CD4-positive, alpha-beta T cell treated with Interleukin-21 for 1 hour (primary cell): Measurements from ENCODE around the gene LRRC41.
"Not testable (repeated sequence)": the region's sequence is repeated elsewhere in the genome, so short reads cannot be mapped to it uniquely, and the experiment has no call there.

ENCODE experiments used
- DNase-seq: peaks from one replicate; pipeline ENCODE4 v3.0.0-alpha.2; 2020

LRRC41 gene

DNA sequence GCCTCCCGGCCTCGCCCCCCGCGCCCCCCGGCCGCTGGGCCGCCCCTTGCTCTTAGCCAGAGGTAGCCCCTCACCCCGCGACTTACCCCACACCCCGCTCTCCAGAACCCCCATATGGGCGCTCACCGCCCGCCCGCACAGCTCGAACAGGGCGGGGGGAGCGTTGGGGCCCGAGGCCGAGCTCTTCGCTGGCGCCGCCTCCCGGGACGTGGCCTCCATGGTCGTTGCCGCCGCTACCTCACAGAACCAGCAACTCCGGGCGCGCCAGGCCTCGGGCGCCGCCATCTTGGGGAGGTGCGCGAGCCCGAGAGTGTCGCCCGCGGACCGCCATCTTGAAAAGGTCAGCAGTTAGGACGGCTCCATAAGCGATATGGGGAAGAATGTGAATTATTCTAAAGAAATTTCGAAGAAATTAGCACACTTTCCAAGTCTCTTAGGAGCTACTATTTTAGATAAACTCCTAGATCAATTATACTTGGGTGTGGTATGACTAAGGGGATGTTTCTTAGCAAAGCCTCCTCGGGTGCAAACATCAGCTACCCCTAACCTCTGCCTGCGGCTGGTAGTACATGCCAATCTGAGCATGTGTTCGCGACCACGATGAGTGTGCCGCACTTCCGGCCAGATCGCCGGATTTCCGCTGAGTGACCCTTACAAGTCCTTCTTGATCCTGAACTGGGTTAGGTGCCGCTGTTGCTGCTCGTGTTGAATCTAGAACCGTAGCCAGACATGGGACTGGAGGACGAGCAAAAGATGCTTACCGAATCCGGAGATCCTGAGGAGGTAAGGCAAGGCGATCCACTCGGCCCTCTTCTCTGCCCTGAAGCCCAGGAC lies at the start of gene LRRC41, which contains the start of gene UQCRH:
TSS of gene LRRC41 (minus strand) at position 579 of the 834 bp plus-strand sequence. CDS start at position 285, 294 bp downstream.
TSS of gene UQCRH (plus strand) at position 661 of the 834 bp plus-strand sequence. CDS start at position 730, 69 bp downstream.
- DNase-seq: peak; percentile 96

DNA sequence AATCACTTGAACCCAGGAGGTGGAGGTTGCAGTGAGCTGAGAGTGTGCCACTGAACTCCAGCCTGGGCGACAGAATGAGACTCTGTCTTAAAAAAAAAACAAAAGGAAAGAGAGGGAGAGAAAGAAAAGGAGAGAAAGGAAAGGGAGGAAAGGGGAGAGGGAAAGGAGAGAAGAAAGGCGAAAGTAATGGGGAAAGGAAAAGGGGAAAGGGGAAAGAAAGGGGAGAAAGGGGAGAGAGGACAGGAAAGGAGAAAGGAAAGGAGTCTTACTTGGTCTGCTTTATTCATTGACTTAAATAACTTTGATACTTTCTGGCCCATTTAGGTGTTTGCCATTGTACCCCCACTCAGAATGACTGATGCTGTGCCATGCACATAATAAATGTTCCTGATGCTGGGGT lies 48.9 kb upstream of the LRRC41 start:
- no peak for DNase-seq

DNA sequence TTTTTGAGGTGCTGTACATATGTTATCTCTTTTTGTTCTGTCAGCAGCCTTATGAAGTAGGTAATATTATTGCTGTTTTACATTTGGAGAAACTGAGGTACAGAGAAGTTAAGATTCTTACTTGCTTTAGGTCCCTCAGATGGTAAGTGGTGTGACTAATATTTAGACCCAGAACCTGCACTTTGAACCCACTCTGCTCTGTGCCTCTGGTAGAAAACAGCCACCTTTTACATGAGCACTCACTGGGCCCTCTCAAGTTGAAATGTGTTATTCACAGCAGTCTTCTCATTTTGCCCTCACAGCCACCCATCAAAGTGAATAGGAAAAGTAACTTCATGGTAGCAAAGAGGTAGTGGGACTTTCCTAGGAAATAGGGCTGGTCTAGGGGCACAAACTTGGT lies 41.9 kb upstream of the LRRC41 start:
- no peak for DNase-seq

DNA sequence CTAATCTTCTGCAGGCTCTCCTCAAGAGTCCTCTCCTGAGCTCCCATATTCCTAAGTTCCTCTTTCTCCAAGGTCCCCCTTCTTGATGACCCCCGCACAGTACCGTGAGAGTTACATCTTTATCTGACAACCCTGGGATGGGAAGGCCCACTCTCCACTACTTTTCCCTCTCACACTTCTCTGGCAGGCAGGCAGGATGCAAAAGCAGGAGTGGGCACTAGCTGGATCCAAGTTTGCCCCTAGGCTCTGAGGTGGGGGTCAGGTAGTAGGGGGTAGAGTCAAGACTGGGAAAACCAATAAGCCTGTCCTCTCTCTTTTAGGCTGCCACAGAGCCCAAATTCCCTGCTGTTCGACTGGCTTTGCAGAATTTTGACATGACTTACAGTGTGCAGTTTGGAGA lies 41.1 kb upstream of the LRRC41 start:
- no peak for DNase-seq

- DNase-seq: no peak
These were observed 40.3 kb upstream of the LRRC41 start for GRCh38 chr1:46343705-46344104.

DNA sequence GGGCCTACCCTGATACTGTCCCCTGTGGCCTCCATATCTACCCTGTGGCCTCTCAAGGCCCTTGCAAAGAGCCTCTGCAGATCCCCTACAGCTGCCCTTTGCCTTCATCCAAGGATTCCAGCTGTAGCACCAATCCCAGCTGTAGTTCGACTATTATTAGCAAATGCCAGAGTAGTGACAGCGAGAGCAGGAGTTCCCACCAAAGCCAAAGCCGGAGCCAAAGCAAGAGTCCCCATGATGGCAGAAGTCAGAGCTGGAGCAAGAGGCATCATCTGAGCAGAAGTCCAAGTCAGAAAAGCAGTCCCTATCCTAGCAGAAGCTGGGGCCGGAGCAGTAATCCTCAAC lies 39.9 kb upstream of the LRRC41 start:
- DNase-seq: no peak

DNA sequence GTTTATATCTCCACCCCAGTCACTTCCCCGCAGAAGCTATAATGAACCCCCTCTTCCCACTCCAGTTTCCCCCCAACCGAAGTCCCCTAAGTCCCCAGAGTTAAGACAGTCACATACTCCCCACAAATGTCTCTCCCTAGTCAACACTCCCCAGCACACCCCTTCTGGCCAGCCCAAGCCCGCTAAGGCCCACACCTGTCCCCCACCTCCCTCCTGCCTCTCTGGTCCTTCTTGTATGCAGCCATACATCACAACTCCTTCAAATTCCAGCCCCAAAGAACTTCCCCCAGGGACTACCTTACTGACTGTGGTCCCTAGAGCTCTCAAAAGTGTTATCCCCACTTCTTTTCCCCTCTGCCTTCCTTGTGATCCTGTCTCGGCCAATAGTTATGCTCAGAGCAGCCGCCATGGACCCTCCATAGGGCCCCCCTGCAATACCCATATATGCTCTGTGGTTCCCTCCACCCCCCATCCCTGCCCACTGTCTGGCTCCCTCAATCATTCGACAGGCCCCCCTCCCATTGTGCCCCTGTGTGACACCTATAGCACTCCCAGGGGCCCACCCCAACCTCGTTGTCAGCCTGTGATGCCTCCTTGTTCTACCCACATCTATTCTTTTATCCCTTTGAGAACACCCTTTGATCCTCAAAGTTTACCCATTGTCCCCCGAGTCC lies 39.4 kb upstream of the LRRC41 start:
- no peak for DNase-seq

DNA sequence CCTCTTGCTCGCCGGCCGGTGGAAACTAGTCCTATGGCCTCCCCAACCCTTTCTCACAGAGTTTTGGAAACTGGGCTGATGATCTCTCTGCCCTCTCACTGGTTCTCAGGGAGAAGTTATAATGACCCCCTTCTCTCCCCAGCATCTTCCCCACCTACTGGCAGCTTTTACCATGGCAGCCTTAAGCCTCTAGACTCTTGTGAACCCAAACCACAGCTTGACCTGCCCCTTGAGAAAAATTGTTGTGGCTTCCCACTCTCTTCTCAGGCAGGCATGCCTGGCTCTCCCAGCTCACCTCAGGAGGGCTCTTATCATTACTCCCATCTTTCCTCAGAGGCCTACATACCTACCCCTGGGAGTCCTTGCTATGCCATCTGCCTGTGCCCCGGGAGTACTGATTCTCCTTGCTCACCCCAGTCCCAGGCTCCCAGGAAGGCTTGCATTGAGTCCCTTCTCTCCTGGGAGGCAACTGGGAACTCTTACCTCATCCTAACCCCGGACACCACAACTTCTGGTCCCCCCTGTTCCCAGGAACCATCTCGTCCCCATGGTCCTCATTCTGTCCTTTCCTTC lies 38.8 kb upstream of the LRRC41 start:
- peak; percentile 37 for DNase-seq

GRCh38 chr1:46341222-46342083 lies 38.0 kb upstream of the LRRC41 start:
- no peak for DNase-seq

GRCh38 chr1:46340404-46341221 lies 37.2 kb upstream of the LRRC41 start, which contains the start of gene NSUN4:
Gene NSUN4, plus strand, starts transcription at chr1:46340807. Its CDS starts 20 bp downstream, at chr1:46340827.
- peak; percentile 90 for DNase-seq

DNA sequence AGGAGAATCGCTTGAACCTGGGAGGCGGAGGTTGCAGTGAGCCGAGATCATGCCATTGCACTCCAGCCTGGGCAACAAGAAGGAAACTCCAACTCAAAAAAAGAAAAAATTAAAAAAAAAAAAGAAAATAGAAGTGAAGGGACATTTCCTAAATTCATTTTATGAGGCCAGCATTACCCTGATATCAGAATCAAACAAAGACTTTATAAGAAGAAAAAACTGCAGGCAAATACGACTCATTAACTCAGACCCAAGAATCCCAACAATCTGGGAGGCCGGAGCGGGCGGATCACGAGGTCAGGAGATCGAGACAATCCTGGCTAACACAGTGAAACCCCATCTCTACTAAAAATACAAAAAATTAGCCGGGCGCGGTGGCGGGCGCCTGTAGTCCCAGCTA lies 34.0 kb upstream of the LRRC41 start:
- DNase-seq: not testable (repeated sequence)

DNA sequence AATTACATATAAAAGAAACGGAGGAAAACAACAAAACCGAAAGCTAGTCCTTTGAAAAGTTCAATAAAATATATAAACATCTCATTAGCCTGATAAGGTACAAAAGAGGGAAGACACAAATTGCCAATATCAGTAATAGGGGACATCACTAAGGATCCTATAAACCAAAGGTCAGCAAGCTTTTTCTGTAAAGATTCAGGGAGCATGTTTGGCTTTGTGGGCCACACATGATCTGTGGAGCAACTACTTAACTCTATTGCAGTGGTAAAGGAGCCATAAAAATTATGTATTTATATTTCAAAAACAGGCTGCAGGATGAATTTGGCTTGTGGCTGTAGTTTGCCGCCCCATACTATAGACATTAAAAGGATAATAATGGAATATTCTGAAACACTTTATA lies 31.7 kb upstream of the LRRC41 start:
- DNase-seq: no peak

DNA sequence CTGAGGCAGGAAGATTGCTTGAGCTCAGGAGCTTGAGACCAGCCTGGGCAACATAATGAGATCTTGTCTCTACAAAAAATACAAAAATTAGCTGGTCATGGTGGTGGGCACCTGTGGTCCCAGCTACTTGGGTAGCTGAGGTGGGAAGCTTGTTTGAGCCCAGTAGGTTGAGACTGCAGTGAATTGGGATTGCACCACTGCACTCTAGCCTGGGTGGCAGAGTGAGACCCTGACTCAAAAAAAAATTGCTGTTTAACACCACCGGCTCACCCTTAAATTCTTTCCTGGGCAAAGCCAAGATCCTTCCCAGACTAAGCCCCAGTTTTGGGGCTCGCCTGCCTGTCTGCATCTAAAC lies 30.6 kb upstream of the LRRC41 start:
- no peak for DNase-seq

- no peak for DNase-seq
These were observed 30.0 kb upstream of the LRRC41 start for GRCh38 chr1:46333300-46334029.

GRCh38 chr1:46331786-46332540 lies 28.5 kb upstream of the LRRC41 start:
- DNase-seq: not testable (repeated sequence)

DNA sequence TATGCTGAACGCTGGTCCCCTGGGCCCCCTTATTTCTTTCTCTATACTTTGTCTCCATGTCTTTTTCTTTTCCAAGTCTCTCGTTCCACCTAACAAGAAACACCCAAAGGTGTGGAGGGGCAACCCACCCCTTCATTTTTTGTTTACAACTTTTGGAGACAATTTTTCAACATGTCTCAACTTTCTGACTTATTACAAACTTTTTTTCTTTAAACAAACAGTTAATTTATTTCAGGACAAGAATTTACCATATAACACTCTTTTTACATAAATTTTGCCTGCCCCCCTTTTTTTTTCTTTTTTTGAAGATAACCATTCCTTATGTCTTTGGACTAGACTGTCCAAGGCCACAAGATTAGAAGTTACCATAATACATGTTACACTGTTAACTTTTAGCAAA lies 27.0 kb upstream of the LRRC41 start:
- DNase-seq: not testable (repeated sequence)

DNA sequence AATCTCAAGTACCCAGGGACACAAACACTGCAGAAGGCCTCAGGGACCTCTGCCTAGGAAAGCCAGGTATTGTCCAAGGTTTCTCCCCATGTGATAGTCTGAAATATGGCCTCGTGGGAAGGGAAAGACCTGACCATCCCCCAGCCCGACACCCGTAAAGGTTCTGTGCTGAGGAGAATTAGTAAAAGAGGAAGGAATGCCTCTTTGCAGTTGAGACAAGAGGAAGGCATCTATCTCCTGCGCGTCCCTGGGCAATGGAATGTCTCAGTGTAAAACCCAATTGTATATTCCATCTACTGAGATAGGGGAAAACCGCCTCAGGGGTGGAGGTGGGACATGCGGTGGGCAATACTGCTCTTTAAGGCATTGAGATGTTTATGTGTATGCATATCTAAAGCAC lies 26.4 kb upstream of the LRRC41 start:
- DNase-seq: not testable (repeated sequence)

- DNase-seq: not testable (repeated sequence)
These were observed 24.8 kb upstream of the LRRC41 start for GRCh38 chr1:46328182-46328581.

- DNase-seq: not testable (repeated sequence)
These were observed 22.1 kb upstream of the LRRC41 start for GRCh38 chr1:46325285-46326076.

DNA sequence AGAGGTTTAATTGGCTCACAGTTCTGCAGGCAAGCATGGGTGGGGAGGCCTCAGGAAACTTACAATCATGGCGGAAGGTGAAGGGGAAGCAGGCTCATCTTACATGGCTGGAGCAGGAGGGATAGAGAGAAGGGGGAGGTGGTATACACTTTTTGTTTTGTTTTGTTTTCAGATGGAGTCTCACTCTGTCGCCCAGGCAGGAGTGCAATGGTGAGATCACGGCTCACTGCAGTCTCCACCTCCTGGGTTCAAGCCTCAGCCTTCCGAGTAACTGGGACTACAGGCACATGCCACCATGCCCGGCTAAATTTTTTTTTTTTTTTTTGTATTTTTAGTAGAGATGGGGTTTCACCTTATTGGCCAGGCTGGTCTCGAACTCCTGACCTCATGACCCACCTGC lies 18.8 kb upstream of the LRRC41 start:
- DNase-seq: not testable (repeated sequence)
